ENCODE data around the gene GAL3ST2. TPM values are rescaled to one million over a fixed set of nuclear protein-coding genes. Genes with fewer than 3 reads are reported as not detected.
"Not testable (repeated sequence)": the region's sequence is repeated elsewhere in the genome, so short reads cannot be mapped to it uniquely, and the experiment has no call there.

The GAL3ST2 gene
- total RNA-seq, 4 donors from 2014 or later = 0.80 to 3.3 TPM; not detected in 2

DNA sequence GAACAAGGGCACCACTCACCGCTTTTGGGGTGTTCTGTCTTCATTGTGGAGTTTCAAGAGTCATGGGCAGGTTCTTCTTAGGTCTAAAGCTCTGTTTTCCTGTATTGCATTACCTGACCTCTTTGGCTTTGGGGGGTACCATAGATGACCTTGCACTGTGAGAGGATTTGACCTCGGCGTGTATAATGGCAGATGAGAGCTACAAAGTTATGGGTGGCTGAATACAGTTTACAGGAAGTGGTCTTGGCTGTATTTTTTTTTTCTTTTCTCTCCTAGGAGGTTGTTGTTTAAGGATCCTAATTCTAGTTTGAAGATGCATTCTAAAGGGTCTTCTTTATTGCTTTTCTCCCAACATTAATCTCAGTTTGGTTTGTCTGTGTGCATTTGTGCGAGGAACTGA is 11.5 kb downstream of the GAL3ST2 start:
- no peaks in the 10 kb centered on the region for H3K9me3 ChIP-seq
- no peak overlapping the region for H3K27ac ChIP-seq
- no peaks in the 10 kb centered on the region for H3K4me1 ChIP-seq
- TF ChIP-seq, protein P1, sequence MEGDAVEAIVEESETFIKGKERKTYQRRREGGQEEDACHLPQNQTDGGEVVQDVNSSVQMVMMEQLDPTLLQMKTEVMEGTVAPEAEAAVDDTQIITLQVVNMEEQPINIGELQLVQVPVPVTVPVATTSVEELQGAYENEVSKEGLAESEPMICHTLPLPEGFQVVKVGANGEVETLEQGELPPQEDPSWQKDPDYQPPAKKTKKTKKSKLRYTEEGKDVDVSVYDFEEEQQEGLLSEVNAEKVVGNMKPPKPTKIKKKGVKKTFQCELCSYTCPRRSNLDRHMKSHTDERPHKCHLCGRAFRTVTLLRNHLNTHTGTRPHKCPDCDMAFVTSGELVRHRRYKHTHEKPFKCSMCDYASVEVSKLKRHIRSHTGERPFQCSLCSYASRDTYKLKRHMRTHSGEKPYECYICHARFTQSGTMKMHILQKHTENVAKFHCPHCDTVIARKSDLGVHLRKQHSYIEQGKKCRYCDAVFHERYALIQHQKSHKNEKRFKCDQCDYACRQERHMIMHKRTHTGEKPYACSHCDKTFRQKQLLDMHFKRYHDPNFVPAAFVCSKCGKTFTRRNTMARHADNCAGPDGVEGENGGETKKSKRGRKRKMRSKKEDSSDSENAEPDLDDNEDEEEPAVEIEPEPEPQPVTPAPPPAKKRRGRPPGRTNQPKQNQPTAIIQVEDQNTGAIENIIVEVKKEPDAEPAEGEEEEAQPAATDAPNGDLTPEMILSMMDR (IDR thresholded peaks at IDR 0.05) = no peak
- no peak for TF ChIP-seq POLR2A (IDR thresholded peaks at IDR 0.05)
- peak in 1 of 3 donors; percentile 7 for DNase-seq
- no peaks in the 10 kb centered on the region for H3K27me3 ChIP-seq
- no peaks in the 10 kb centered on the region for H3K36me3 ChIP-seq
- no peak overlapping the region for H3K4me3 ChIP-seq

DNA sequence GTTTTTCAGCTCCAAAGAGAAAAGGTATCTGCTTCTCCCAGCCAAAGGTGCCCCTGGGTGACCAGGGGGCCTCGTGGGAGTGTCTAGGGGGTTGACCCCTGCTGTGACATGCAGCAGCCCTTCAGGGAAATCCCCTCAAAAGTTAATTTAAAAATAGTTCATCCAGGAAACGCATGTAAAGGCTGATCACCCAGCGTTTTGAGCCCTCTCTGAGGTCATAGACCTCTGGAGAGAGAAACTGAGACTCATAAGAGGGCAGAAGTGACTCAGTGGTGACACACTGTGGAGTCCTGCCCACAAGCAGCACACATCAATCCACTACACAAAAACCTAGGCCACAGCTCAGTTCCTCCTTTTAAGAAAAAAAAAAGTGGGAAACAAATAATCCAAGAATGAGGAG is 11.9 kb downstream of the GAL3ST2 start:
- Histone ChIP-seq H3K4me1 (no peaks in the 10 kb centered on the region), H3K4me3 (no peak overlapping the region), H3K36me3 (no peaks in the 10 kb centered on the region), H3K27me3 (no peaks in the 10 kb centered on the region), H3K9me3 (no peaks in the 10 kb centered on the region), H3K27ac (no peak overlapping the region)
- TF ChIP-seq, protein P1 (IDR thresholded peaks at IDR 0.05) = no peak
- TF ChIP-seq POLR2A (IDR thresholded peaks at IDR 0.05) = no peak
- DNase-seq = peak in 1 of 3 donors; percentile 15

DNA sequence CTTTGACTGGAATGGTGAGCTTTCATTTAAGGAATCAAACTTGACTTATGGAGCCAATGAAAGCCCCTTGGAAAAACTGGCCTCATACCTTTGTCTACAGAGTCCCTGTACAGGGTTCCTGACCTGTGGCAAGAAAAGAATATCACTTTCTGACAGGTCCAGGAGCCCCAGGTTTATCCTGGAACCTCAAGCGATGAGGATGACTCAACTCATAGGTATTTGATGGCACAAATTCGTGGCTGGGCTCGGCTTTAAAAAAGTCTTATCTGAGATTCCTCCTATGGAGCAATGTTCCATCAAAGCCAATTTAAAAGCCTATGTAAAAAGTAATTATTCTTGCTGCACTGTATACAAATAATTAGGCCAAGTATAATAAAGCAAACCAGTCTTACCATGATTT is 14.8 kb downstream of the GAL3ST2 start:
- H3K27ac ChIP-seq, H3K9me3 ChIP-seq, H3K4me1 ChIP-seq, H3K36me3 ChIP-seq, H3K4me3 ChIP-seq, H3K27me3 ChIP-seq: not testable (repeated sequence)
- DNase-seq = peak in 1 of 3 donors; percentile 12

DNA sequence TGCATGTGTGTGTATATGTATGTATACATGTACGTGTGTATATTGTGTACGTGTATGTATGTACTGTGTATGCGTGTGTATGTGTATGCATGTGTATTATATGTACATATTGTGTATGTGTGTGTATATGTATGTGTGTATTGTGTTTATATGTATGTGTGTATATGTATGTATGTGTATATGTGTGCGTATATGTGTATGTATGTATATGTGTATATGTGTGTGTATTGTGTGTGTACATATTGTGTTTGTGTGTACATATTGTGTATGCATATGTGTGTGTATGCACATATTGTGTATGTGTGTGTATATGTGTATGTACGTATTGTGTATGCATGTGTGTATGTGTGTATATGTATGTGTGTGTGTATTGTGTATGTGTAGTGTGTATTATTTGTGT is 16.8 kb downstream of the GAL3ST2 start:
- Histone ChIP-seq H3K27me3 (no peaks in the 10 kb centered on the region), H3K27ac (no peak overlapping the region), H3K4me3 (no peak overlapping the region), H3K36me3 (no peaks in the 10 kb centered on the region), H3K4me1 (no peaks in the 10 kb centered on the region), H3K9me3 (no peaks in the 10 kb centered on the region)
- no peak for DNase-seq
- no peak for TF ChIP-seq POLR2A (IDR thresholded peaks at IDR 0.05)

DNA sequence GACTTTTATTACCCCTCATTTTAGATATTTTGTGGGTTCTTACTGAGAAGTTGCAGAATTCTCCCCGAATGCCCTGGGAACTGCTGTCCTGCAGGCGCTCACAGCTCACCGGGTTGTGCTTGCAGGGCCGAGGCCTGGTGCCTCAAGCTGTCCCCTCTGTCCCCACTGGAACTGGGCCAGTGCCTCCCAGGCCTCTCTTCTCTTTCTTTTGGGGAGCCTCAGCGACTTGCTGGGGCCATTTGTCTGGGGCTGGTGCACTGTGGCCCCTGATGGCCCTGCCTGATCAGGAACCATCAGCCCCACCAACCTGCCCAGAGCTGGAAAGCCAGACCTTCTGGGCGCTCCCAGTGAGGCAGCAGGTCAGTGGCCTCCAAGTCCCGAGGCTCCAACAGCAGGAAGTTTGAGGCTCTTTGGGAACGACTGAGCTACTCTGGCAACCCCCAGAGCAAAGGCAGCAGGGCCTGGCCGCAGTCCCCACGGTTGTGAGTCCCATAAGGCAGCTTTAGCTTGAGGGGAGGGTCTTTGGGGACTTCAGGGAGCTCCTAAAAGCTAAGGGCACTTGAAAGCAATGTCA is 17.7 kb downstream of the GAL3ST2 start:
- Histone ChIP-seq H3K27me3 (no peaks in the 10 kb centered on the region), H3K4me1 (no peaks in the 10 kb centered on the region), H3K27ac (no peak overlapping the region), H3K9me3 (no peaks in the 10 kb centered on the region), H3K36me3 (no peaks in the 10 kb centered on the region), H3K4me3 (no peak overlapping the region)
- TF ChIP-seq, protein P1 (IDR thresholded peaks at IDR 0.05) = no peak
- TF ChIP-seq POLR2A (IDR thresholded peaks at IDR 0.05) = no peak
- no peak for DNase-seq

DNA sequence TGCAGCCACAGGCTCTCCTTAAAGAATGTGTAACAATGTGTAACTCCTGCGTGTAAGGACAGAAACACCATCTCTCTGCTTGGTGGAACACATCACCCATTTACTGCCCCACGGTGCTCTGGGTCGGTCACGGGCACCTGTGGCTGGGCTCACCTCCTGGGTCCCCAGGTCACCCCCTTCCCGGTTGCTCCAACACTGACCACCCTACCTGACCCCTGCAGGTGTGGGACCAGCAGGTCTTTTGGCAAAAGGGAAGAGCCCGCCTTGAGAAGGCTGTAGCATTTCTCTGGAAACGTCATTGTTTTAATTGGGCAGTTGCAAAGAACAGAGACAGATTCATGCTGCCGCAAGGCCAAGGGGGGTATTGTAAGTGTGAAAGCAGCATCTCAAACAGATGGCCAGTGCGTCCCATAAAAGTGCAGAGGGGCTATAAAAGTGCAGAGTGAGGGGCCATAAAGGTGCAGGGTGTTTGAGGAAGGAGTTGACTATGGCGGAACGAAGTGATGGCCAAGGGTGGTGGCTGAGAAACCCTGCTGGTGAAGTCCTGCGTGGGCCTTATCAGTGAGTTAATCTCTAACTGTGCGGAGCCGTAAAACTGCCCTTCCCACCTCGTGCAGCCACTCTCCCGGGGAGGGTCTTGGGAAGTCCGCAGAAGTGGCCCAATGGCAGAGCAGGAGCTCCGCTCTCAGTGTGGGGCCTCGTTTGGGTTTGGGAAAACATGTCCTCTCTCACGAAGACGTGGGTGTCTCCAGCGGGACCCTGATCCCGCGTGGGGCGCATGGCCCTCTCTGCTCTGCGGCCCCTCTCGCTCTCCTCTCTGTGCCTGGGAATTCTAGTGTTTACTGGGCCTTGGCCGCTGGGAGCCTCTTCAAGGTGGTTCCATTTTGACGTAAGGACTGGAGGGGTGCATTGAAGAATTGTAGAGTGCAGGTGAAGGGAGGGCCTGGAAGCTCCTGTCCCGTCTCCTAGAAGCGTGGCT is 18.7 kb downstream of the GAL3ST2 start:
- H3K9me3 ChIP-seq = no peaks in the 10 kb centered on the region
- no peak overlapping the region for H3K27ac ChIP-seq
- no peak for TF ChIP-seq POLR2A (IDR thresholded peaks at IDR 0.05)
- TF ChIP-seq, protein P1 (IDR thresholded peaks at IDR 0.05) = no peak
- no peaks in the 10 kb centered on the region for H3K4me1 ChIP-seq
- no peaks in the 10 kb centered on the region for H3K36me3 ChIP-seq
- peak in 2 of 3 donors; percentile 46 to 53 for DNase-seq
- no peaks in the 10 kb centered on the region for H3K27me3 ChIP-seq
- H3K4me3 ChIP-seq = no peak overlapping the region

All from Peyer's patch (tissue), 4 donors.